Measurements from ENCODE around the gene JADE2. TPM values are rescaled to one million over a fixed set of nuclear protein-coding genes. Genes with fewer than 3 reads are reported as not detected.

Gene JADE2
- total RNA-seq, 1 donor from 2014 or later = 26.3 TPM

DNA sequence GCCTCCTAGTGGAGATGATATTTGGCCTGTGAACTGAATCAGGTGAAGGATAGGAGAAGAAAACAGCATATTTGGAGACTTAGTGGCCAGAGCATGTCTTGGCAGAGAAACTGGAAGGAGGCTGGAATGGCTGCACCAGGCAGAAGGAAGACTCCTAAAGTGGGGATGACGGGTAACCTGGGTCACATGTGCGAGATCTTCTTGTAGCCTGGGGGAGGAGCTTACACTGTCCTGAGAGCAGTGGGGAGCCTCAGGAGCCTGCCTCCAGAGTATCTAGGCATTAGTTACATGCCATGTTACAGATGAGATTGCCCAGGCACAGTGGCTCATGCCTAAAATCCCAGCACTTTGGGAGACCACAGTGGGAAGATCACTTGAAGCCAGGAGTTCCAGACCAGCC lies 49.8 kb downstream of the JADE2 start:
- Histone ChIP-seq H3K4me3 (no peak overlapping the region), H3K9me3 (replicated peaks) (no peaks in the 10 kb centered on the region), H3K27ac (replicated peaks) (peak overlapping the region; percentile 79), H3K4me1 (peaks cover 85% of the 10 kb centered on the region), H3K27me3 (ENCODE audit: low read depth) (no peaks in the 10 kb centered on the region), H3K36me3 (peaks cover 95% of the 10 kb centered on the region)
- TF ChIP-seq, protein P1, sequence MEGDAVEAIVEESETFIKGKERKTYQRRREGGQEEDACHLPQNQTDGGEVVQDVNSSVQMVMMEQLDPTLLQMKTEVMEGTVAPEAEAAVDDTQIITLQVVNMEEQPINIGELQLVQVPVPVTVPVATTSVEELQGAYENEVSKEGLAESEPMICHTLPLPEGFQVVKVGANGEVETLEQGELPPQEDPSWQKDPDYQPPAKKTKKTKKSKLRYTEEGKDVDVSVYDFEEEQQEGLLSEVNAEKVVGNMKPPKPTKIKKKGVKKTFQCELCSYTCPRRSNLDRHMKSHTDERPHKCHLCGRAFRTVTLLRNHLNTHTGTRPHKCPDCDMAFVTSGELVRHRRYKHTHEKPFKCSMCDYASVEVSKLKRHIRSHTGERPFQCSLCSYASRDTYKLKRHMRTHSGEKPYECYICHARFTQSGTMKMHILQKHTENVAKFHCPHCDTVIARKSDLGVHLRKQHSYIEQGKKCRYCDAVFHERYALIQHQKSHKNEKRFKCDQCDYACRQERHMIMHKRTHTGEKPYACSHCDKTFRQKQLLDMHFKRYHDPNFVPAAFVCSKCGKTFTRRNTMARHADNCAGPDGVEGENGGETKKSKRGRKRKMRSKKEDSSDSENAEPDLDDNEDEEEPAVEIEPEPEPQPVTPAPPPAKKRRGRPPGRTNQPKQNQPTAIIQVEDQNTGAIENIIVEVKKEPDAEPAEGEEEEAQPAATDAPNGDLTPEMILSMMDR (IDR thresholded peaks at IDR 0.05; ENCODE audit: borderline replicate concordance) = no peak
- DNase-seq = no peak
- intact Hi-C loops (cut with micrococcal nuclease) = no loop called here

- Histone ChIP-seq H3K4me1 (peaks cover 84% of the 10 kb centered on the region), H3K4me3 (no peak overlapping the region), H3K36me3 (peaks cover 85% of the 10 kb centered on the region), H3K9me3 (replicated peaks) (no peaks in the 10 kb centered on the region), H3K27ac (replicated peaks) (peak overlapping the region; percentile 79), H3K27me3 (ENCODE audit: low read depth) (no peaks in the 10 kb centered on the region)
- no peak for DNase-seq
- intact Hi-C loops (cut with micrococcal nuclease) = no loop called here
- TF ChIP-seq, protein P1 (IDR thresholded peaks at IDR 0.05; ENCODE audit: borderline replicate concordance) = no peak
These were observed 51.0 kb downstream of the JADE2 start for GRCh38 chr5:134576386-134577021.

DNA sequence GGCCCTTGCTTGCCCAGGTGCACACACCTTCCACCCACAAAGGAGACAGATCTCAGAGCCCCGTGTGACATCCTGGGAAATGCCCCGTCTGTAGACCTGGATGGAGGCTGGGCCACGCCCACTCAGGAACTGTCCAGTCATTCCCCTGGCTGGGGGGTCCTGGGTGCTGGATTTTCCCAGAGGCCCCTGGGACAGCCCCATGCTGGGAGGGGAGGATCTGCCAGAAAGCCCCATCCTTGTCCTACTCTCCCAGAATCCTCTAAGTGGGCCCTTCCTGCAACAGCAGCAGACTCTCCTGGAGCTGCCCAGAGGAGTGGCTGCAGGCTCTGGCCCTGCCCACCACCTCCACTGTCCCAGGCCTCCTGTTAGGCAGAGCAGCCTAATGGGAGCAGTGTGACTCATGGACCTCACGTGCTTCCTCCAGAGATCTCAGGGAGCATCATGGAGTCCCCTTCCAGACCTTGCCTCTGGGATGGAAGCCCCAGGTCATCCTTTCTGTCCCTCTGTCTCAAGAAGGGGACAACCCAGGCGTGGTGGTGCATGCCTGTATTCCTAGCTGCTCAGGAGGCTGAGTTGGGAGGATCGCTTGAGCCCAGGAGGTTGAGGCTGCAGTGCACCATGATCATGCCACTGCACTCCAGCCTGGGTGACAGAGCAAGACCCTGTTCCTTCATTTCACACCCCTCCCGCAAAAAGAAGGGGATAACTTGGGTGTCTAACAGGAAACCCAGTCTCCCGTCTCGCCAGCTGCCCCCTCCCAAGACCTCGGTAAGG lies 51.7 kb downstream of the JADE2 start:
- Histone ChIP-seq H3K36me3 (peaks cover 78% of the 10 kb centered on the region), H3K27ac (replicated peaks) (peak overlapping the region; percentile 28), H3K4me3 (no peak overlapping the region), H3K27me3 (ENCODE audit: low read depth) (no peaks in the 10 kb centered on the region), H3K9me3 (replicated peaks) (no peaks in the 10 kb centered on the region), H3K4me1 (peaks cover 84% of the 10 kb centered on the region)
- DNase-seq = no peak
- TF ChIP-seq, protein P1 (IDR thresholded peaks at IDR 0.05; ENCODE audit: borderline replicate concordance) = no peak
- intact Hi-C loops (cut with micrococcal nuclease) = no loop called here

DNA sequence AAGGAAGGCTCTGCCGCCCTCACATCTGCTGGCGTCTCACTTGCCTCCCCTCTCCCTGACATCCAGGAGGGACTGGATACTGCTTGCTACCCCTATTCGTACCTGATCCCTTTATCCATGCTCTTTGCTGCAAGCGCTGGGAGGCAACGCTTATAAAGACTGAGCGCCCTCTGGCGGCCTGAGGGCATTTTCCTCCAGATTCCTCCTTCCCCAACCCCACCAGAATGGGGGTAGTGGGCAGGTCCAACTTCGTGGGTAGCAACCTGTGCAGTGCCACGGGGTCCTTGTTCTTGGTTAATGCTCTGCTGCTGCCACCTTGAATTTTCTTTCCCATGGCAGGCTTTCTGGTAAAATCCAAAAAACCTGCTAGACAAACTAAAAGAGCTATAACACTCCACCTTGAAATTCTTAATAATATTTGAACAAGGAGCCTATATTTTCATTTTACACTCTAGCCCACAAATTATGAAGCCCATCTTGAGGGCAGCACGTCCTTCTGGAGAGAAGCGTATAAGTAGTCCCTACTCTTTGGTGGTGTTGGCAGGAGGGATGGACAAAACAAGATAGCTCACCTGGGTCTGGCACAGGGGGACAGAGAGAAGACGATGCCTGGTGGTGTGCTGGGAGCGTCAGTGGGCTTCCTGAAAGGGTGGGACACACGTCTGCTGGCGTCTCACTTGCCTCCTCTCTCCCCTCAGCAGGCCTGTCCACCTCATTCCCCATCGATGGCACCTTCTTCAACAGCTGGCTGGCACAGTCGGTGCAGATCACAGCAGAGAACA lies 52.5 kb downstream of the JADE2 start:
- Histone ChIP-seq H3K27ac (replicated peaks) (peak overlapping the region; percentile 28), H3K4me3 (no peak overlapping the region), H3K4me1 (peaks cover 84% of the 10 kb centered on the region), H3K36me3 (peaks cover 70% of the 10 kb centered on the region), H3K27me3 (ENCODE audit: low read depth) (no peaks in the 10 kb centered on the region), H3K9me3 (replicated peaks) (no peaks in the 10 kb centered on the region)
- TF ChIP-seq, protein P1 (IDR thresholded peaks at IDR 0.05; ENCODE audit: borderline replicate concordance) = peak; percentile 85
- intact Hi-C loops (cut with micrococcal nuclease) = no loop called here
- peak; percentile 80 for DNase-seq

- Histone ChIP-seq H3K9me3 (replicated peaks) (no peaks in the 10 kb centered on the region), H3K4me3 (no peak overlapping the region), H3K27ac (replicated peaks) (no peak overlapping the region), H3K27me3 (ENCODE audit: low read depth) (no peaks in the 10 kb centered on the region), H3K36me3 (peaks cover 62% of the 10 kb centered on the region), H3K4me1 (peaks cover 77% of the 10 kb centered on the region)
- DNase-seq = no peak
- intact Hi-C loops (cut with micrococcal nuclease) = no loop called here
- TF ChIP-seq, protein P1 (IDR thresholded peaks at IDR 0.05; ENCODE audit: borderline replicate concordance) = no peak
These were observed 53.3 kb downstream of the JADE2 start for GRCh38 chr5:134578578-134579283.
